GM18858 (cell line): ENCODE results near the gene GUCA1A.
"Not testable (repeated sequence)": the region's sequence is repeated elsewhere in the genome, so short reads cannot be mapped to it uniquely, and the experiment has no call there.

ENCODE experiments used
- ATAC-seq: cut with Tn5 transposase; IDR thresholded peaks from one replicate; pipeline ENCODE4 v1.9.1; 2021; ENCODE audit not compliant: unreplicated experiment

Gene GUCA1A

GRCh38 chr6:42171813-42172581 is 1.2 kb upstream of the GUCA1A start:
- ATAC-seq: no peak

GRCh38 chr6:42175860-42176259 is 2.7 kb downstream of the GUCA1A start:
- no peak for ATAC-seq

GRCh38 chr6:42176981-42177380 is 3.8 kb downstream of the GUCA1A start:
- no peak for ATAC-seq

GRCh38 chr6:42177514-42178364 is 4.6 kb downstream of the GUCA1A start:
- no peak for ATAC-seq

GRCh38 chr6:42179261-42179944 is 6.2 kb downstream of the GUCA1A start:
- ATAC-seq: no peak

- no peak for ATAC-seq
Measured at GRCh38 chr6:42179945-42180313, 6.8 kb downstream of the GUCA1A start.

- ATAC-seq: no peak
Measured at GRCh38 chr6:42182101-42182500, 8.9 kb downstream of the GUCA1A start.

GRCh38 chr6:42184475-42184874 is 11.3 kb downstream of the GUCA1A start:
- ATAC-seq: no peak

GRCh38 chr6:42185597-42185996 is 12.4 kb downstream of the GUCA1A start:
- ATAC-seq: no peak

GRCh38 chr6:42188406-42188805 is 15.2 kb downstream of the GUCA1A start:
- ATAC-seq: no peak

GRCh38 chr6:42190554-42191183 is 17.5 kb downstream of the GUCA1A start:
- no peak for ATAC-seq

- not testable (repeated sequence) for ATAC-seq
Measured at GRCh38 chr6:42192385-42192784, 19.2 kb downstream of the GUCA1A start.

GRCh38 chr6:42193491-42193894 is 20.3 kb downstream of the GUCA1A start:
- no peak for ATAC-seq

GRCh38 chr6:42194056-42194455 is 20.9 kb downstream of the GUCA1A start:
- ATAC-seq: no peak

- ATAC-seq: no peak
Measured at GRCh38 chr6:42195415-42195814, 22.3 kb downstream of the GUCA1A start.

GRCh38 chr6:42197555-42198362 is 24.6 kb downstream of the GUCA1A start:
- ATAC-seq: no peak

GRCh38 chr6:42199106-42199981 is 26.2 kb downstream of the GUCA1A start:
- no peak for ATAC-seq

GRCh38 chr6:42200035-42200434 is 26.9 kb downstream of the GUCA1A start:
- ATAC-seq: no peak

- no peak for ATAC-seq
Measured at GRCh38 chr6:42201382-42201781, 28.2 kb downstream of the GUCA1A start.
